Endothelial cell of umbilical vein (primary cell): ENCODE measurements around the gene EMP2. TPM values are rescaled to one million over a fixed set of nuclear protein-coding genes. Genes with fewer than 3 reads are reported as not detected.

Experiments used
- BruUV-seq: library from RNA; stranded (reverse); fragments of 400-500 nt; replicated peaks from 2 replicates; lab custom pipeline; 2021; lab: Mats Ljungman, UMichigan
- CTCF ChIA-PET: fragments of 300-600, 350-600 bp; sonication (Branson Sonifier 250); formaldehyde crosslinking; loops from one replicate; lab custom pipeline; 2021; ENCODE audit warnings: antibody characterized with exemption, inconsistent platforms; lab: Charles Lee
- POLR2A ChIA-PET: fragments of 300-600, 350-600 bp; sonication (Branson Sonifier 250); formaldehyde crosslinking; loops from one replicate; lab custom pipeline; 2021; ENCODE audit warnings: antibody characterized with exemption, inconsistent platforms; lab: Charles Lee
- DNase-seq: peaks from one replicate; pipeline ENCODE4 v3.0.0-alpha.2; 2011; ENCODE audit warnings: low read depth, low spot score
- FAIRE-seq: peaks from 2 replicates; lab custom pipeline; 2011; peaks lifted over from hg19 to GRCh38; lab: Jason Lieb, UNC
- H2AFZ ChIP-seq: 2 replicates; pipeline ENCODE4 v1.6.0; 2012; ENCODE audit warnings: low read depth, low read length, control low read depth, inconsistent platforms
- H3K27ac ChIP-seq: 2 replicates; pipeline ENCODE4 v1.5.1; 2011; ENCODE audit warnings: low read depth, mild to moderate bottlenecking, control low read depth, low read length, moderate library complexity; ENCODE audit not compliant: insufficient read depth
- H3K27me3 ChIP-seq, 2 experiments: 2 replicates each; pipeline versions ENCODE4 v1.6.0 to v1.6.1; 2011; ENCODE audit warnings: low read length in 2 of 2, mixed read lengths in 1 of 2; ENCODE audit not compliant: control insufficient read depth in 2 of 2, insufficient read depth in 2 of 2
- H3K36me3 ChIP-seq, 2 experiments: 2 replicates in 1 of 2; 3 replicates in 1 of 2; pipeline ENCODE4 v1.5.1; 2011; ENCODE audit warnings: low read length in 2 of 2, mild to moderate bottlenecking in 1 of 2, moderate library complexity in 1 of 2; ENCODE audit not compliant: control insufficient read depth in 2 of 2, insufficient read depth in 2 of 2; ENCODE audit errors: extremely low read depth in 1 of 2
- H3K4me1 ChIP-seq: 3 replicates; pipeline ENCODE4 v1.5.1; 2011; ENCODE audit warnings: mild to moderate bottlenecking, low read length; ENCODE audit not compliant: control insufficient read depth, insufficient read depth; ENCODE audit errors: extremely low read depth
- H3K4me2 ChIP-seq: 2 replicates; pipeline ENCODE4 v1.6.1; 2011; ENCODE audit warnings: low read length, control low read depth, mixed read lengths; ENCODE audit not compliant: insufficient read depth
- H3K4me3 ChIP-seq, 3 experiments: fragments of 200-600 bp in 1 of 3; sonication (generic), shearing (Covaris generic) in 1 of 3; replicated peaks in 1 of 3; 2 replicates each; pipeline ENCODE4 v1.5.1; 2011 to 2016; ENCODE audit warnings: control low read depth in 3 of 3, low read length in 3 of 3, mild to moderate bottlenecking in 2 of 3, inconsistent platforms in 1 of 3, low read depth in 1 of 3, moderate library complexity in 1 of 3; ENCODE audit not compliant: insufficient read depth in 1 of 3
- H3K79me2 ChIP-seq: 2 replicates; pipeline ENCODE4 v1.6.0; 2012; ENCODE audit warnings: low read length, inconsistent platforms; ENCODE audit not compliant: control insufficient read depth, insufficient read depth
- H3K9ac ChIP-seq: replicated peaks from 2 replicates; pipeline ENCODE3; 2011; ENCODE audit warnings: low read length, control low read depth; ENCODE audit not compliant: insufficient read depth; ENCODE audit errors: extremely low read depth
- H3K9me1 ChIP-seq: replicated peaks from 3 replicates; pipeline ENCODE4 v1.6.0; 2011; ENCODE audit warnings: mild to moderate bottlenecking, low read length; ENCODE audit not compliant: control insufficient read depth, insufficient read depth; ENCODE audit errors: extremely low read depth
- H3K9me3 ChIP-seq: replicated peaks from 2 replicates; pipeline ENCODE4 v1.5.1; 2012; ENCODE audit warnings: low read length, inconsistent platforms; ENCODE audit not compliant: control insufficient read depth, insufficient read depth
- H4K20me1 ChIP-seq: replicated peaks from 2 replicates; pipeline ENCODE3; 2011; ENCODE audit warnings: mild to moderate bottlenecking, low read length; ENCODE audit not compliant: control insufficient read depth, insufficient read depth; ENCODE audit errors: extremely low read depth
- EZH2 ChIP-seq: IDR thresholded peaks from 2 replicates; pipeline ENCODE4 v1.6.1; 2012; ENCODE audit warnings: borderline replicate concordance, low read depth, mild to moderate bottlenecking, moderate library complexity, low read length, inconsistent platforms; ENCODE audit not compliant: severe bottlenecking
- FOS ChIP-seq: IDR thresholded peaks from 2 replicates; pipeline ENCODE4 v1.6.1; 2011; ENCODE audit warnings: mild to moderate bottlenecking, low read length, moderate library complexity, borderline replicate concordance; ENCODE audit not compliant: insufficient read depth
- GATA2 ChIP-seq: IDR thresholded peaks from 2 replicates; pipeline ENCODE4 v1.7.0; 2011; ENCODE audit warnings: low read depth, mild to moderate bottlenecking, moderate library complexity, mixed read lengths, low read length; ENCODE audit not compliant: insufficient read length, insufficient read depth
- JUN ChIP-seq: IDR thresholded peaks from 2 replicates; pipeline ENCODE4 v1.6.1; 2011; ENCODE audit warnings: borderline replicate concordance, low read depth; ENCODE audit not compliant: insufficient read length, insufficient read depth
- MAX ChIP-seq: IDR thresholded peaks from 2 replicates; pipeline ENCODE4 v1.6.1; 2011; ENCODE audit not compliant: insufficient read depth, insufficient read length
- MYC ChIP-seq: IDR thresholded peaks from one replicate; pipeline ENCODE4 v1.6.1; 2011; ENCODE audit warnings: mild to moderate bottlenecking, low read depth, low read length
- POLR2A ChIP-seq: IDR thresholded peaks from 2 replicates; pipeline ENCODE4 v1.6.1; 2012; ENCODE audit warnings: low read depth, mild to moderate bottlenecking, control low read depth, low read length
- POLR2AphosphoS5 ChIP-seq: IDR thresholded peaks from 2 replicates; pipeline ENCODE4 v1.6.1; 2012; ENCODE audit warnings: low read depth, mild to moderate bottlenecking, control low read depth, low read length, moderate library complexity; ENCODE audit not compliant: insufficient read depth
- dilution Hi-C: fragments of 300-500 bp; cut with MboI; formaldehyde crosslinking; loops from one replicate; pipeline ENCODE4 v1.15.0; 2019; ENCODE audit warnings: low sequenced_read_pairs; ENCODE audit not compliant: extremely low pct_ligation_motif_present
- intact Hi-C: fragments of 100-400 bp; cut with micrococcal nuclease; formaldehyde crosslinking; loops from one replicate; pipeline ENCODE4 v1.10.0; 2022
- polyA plus RNA-seq, 4 experiments: library from polyadenylated mRNA; depleted of rRNA in 3 of 4; stranded (reverse) in 3 of 4; unstranded in 1 of 4; fragments of >200 nt; gene quantifications; 2 replicates each; pipeline versions ENCODE4 v1.2.1 to v1.2.3, GENCODE V29; 2011 to 2012; ENCODE audit warnings: missing spikeins in 1 of 4
- total RNA-seq: library from RNA; stranded (reverse); gene quantifications from 2 replicates; pipeline ENCODE4 v1.2.3, GENCODE V29; 2021
- TF ChIP-seq, protein P1 (sequence below), 2 donors: IDR thresholded peaks; 1 replicate in 1 of 2; 2 replicates in 1 of 2; pipeline ENCODE4 v1.5.1; 2011; ENCODE audit warnings: low read length in 2 of 2, mild to moderate bottlenecking in 2 of 2, moderate library complexity in 2 of 2, control low read depth in 1 of 2, inconsistent platforms in 1 of 2, low read depth in 1 of 2; ENCODE audit not compliant: insufficient read depth in 1 of 2; ENCODE audit errors: extremely low read depth in 1 of 2

The EMP2 gene
- total and polyA plus RNA-seq, 2 donors (not counting 3 experiments of a cell fraction or from before 2014, with no cell fraction given) = 19.0 to 25.5 TPM

DNA sequence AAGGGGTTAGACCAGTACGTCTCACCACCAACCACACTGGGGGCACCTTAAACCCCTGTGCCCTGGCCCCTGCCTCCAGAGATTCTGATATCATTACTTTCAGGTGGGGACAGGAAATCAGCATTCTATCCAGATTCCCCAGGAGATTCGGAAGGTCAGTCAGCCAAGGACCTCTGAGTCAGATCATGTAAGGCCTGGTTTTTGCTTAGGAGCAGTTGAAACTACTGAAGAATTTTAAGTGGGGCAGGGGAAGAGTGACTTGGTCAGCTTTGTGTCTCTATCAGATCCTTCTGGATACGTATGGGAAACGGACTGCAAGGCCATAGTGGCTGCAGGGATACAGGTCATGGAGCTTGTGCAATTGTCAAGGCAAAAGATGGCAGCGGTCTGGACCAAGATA is 9.0 kb downstream of the EMP2 start:
- H3K79me2 ChIP-seq = no peaks in the 10 kb centered on the region
- no peak for TF ChIP-seq FOS
- TF ChIP-seq POLR2A = no peak
- no peak for TF ChIP-seq MYC
- TF ChIP-seq JUN = no peak
- TF ChIP-seq, protein P1, sequence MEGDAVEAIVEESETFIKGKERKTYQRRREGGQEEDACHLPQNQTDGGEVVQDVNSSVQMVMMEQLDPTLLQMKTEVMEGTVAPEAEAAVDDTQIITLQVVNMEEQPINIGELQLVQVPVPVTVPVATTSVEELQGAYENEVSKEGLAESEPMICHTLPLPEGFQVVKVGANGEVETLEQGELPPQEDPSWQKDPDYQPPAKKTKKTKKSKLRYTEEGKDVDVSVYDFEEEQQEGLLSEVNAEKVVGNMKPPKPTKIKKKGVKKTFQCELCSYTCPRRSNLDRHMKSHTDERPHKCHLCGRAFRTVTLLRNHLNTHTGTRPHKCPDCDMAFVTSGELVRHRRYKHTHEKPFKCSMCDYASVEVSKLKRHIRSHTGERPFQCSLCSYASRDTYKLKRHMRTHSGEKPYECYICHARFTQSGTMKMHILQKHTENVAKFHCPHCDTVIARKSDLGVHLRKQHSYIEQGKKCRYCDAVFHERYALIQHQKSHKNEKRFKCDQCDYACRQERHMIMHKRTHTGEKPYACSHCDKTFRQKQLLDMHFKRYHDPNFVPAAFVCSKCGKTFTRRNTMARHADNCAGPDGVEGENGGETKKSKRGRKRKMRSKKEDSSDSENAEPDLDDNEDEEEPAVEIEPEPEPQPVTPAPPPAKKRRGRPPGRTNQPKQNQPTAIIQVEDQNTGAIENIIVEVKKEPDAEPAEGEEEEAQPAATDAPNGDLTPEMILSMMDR (IDR thresholded peaks at IDR 0.05; ENCODE audit: extremely low read depth in 1 of 2, insufficient read depth in 1 of 2, low read depth in 1 of 2, low read length in 2 of 2) = no peak
- TF ChIP-seq GATA2 = no peak
- no peak for TF ChIP-seq MAX
- TF ChIP-seq POLR2AphosphoS5 = no peak
- no peak for TF ChIP-seq EZH2
- no TSS peak for BruUV-seq
- DNase-seq (no peak), FAIRE-seq (no peak)
- H3K36me3 ChIP-seq = no peaks in the 10 kb centered on the region
- ChIA-PET POLR2A (no interaction called here), CTCF (no interaction called here)
- no peak overlapping the region for H3K27ac ChIP-seq
- H2AFZ ChIP-seq = no peak overlapping the region
- H4K20me1 ChIP-seq = no peaks in the 10 kb centered on the region
- no peaks in the 10 kb centered on the region for H3K27me3 ChIP-seq
- H3K4me3 ChIP-seq = no peak overlapping the region
- H3K9ac ChIP-seq = no peak overlapping the region
- dilution Hi-C loops (no loop called here), intact Hi-C loops (no loop called here)
- no peaks in the 10 kb centered on the region for H3K9me1 ChIP-seq
- H3K4me2 ChIP-seq = no peak overlapping the region
- no peaks in the 10 kb centered on the region for H3K9me3 ChIP-seq
- H3K4me1 ChIP-seq = no peaks in the 10 kb centered on the region
